Cortex of kidney (tissue), 1 donor: ENCODE results near the gene CA9.

Experiments used
- DNase-seq: peaks from one replicate; lab custom pipeline; 2025; lab: John Stamatoyannopoulos, UW

The CA9 gene

GRCh38 chr9:35717132-35717870 is 43.6 kb downstream of the CA9 start:
- DNase-seq, result no peak

GRCh38 chr9:35718721-35719511 is 45.2 kb downstream of the CA9 start:
- DNase-seq, result no peak

GRCh38 chr9:35719546-35719945 is 45.8 kb downstream of the CA9 start:
- DNase-seq, result no peak

- no peak for DNase-seq
Measured at GRCh38 chr9:35723426-35723825, 49.7 kb downstream of the CA9 start.

- no peak for DNase-seq
Measured at GRCh38 chr9:35723908-35724307, 50.2 kb downstream of the CA9 start.

GRCh38 chr9:35725362-35725761 is 51.6 kb downstream of the CA9 start:
- DNase-seq, result no peak

- DNase-seq, result no peak
Measured at GRCh38 chr9:35726931-35727330, 53.2 kb downstream of the CA9 start.

GRCh38 chr9:35727676-35728040 is 53.9 kb downstream of the CA9 start:
- DNase-seq, result no peak

- DNase-seq, result no peak
Measured at GRCh38 chr9:35728041-35728971, 54.6 kb downstream of the CA9 start.

GRCh38 chr9:35729101-35729500 is 55.4 kb downstream of the CA9 start:
- no peak for DNase-seq

- no peak for DNase-seq
Measured at GRCh38 chr9:35729700-35730485, 56.2 kb downstream of the CA9 start.

- no peak for DNase-seq
Measured at GRCh38 chr9:35730486-35730854, 56.7 kb downstream of the CA9 start.
